ENCODE measurements around the gene CCL11. TPM values are rescaled to one million over a fixed set of nuclear protein-coding genes. Genes with fewer than 3 reads are reported as not detected.

The CCL11 gene
- total and polyA plus RNA-seq, 2 experiments from 2014 or later, result not detected

DNA sequence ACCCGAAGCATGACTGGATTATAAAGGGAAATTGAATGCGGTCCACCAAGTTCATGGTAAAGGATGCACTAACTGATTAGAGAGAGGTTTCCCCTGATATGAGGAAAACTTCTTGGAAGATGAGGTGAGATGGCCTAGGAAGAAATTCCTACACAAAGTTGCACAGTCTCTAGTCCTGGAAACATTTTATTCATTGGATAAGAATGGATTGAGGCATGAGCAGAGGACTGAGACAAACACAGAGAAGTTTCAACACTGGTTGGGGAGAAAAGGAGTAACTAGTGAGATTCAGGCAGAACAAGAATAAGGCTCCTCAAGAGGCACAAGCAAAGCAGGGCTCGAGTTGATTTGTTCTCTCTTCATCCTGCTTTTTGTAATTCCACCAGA lies 32.4 kb upstream of the CCL11 start:
- Histone ChIP-seq H3K27ac (no peak overlapping the region), H3K4me1 (ENCODE audit: low read depth) (peaks cover 4% of the 10 kb centered on the region)
- TF ChIP-seq, protein P1, sequence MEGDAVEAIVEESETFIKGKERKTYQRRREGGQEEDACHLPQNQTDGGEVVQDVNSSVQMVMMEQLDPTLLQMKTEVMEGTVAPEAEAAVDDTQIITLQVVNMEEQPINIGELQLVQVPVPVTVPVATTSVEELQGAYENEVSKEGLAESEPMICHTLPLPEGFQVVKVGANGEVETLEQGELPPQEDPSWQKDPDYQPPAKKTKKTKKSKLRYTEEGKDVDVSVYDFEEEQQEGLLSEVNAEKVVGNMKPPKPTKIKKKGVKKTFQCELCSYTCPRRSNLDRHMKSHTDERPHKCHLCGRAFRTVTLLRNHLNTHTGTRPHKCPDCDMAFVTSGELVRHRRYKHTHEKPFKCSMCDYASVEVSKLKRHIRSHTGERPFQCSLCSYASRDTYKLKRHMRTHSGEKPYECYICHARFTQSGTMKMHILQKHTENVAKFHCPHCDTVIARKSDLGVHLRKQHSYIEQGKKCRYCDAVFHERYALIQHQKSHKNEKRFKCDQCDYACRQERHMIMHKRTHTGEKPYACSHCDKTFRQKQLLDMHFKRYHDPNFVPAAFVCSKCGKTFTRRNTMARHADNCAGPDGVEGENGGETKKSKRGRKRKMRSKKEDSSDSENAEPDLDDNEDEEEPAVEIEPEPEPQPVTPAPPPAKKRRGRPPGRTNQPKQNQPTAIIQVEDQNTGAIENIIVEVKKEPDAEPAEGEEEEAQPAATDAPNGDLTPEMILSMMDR (IDR thresholded peaks at IDR 0.05; ENCODE audit: low read depth, low read length), result no peak

GRCh38 chr17:34254146-34254545 lies 31.4 kb upstream of the CCL11 start:
- Histone ChIP-seq H3K27me3 (no peaks in the 10 kb centered on the region), H3K27ac (no peak overlapping the region), H3K4me1 (ENCODE audit: low read depth) (peaks cover 4% of the 10 kb centered on the region), H3K9me3 (ENCODE audit: low read depth) (no peaks in the 10 kb centered on the region), H3K36me3 (no peaks in the 10 kb centered on the region), H3K4me3 (no peak overlapping the region)
- TF ChIP-seq, protein P1 (IDR thresholded peaks at IDR 0.05; ENCODE audit: low read depth, low read length), result no peak
- peak in 1 of 2 donors; percentile 89 for DNase-seq (ENCODE audit: low read depth in 1 of 2, low spot score in 1 of 2)

More for the DNA sequence above, 32.4 kb upstream of the CCL11 start:
- no peaks in the 10 kb centered on the region for H3K9me3 ChIP-seq (ENCODE audit: low read depth)
- no peak overlapping the region for H3K4me3 ChIP-seq
- DNase-seq (ENCODE audit: low read depth in 1 of 2, low spot score in 1 of 2), result peak in 1 of 2 donors; percentile 53
- no peaks in the 10 kb centered on the region for H3K36me3 ChIP-seq
- no peaks in the 10 kb centered on the region for H3K27me3 ChIP-seq

DNA sequence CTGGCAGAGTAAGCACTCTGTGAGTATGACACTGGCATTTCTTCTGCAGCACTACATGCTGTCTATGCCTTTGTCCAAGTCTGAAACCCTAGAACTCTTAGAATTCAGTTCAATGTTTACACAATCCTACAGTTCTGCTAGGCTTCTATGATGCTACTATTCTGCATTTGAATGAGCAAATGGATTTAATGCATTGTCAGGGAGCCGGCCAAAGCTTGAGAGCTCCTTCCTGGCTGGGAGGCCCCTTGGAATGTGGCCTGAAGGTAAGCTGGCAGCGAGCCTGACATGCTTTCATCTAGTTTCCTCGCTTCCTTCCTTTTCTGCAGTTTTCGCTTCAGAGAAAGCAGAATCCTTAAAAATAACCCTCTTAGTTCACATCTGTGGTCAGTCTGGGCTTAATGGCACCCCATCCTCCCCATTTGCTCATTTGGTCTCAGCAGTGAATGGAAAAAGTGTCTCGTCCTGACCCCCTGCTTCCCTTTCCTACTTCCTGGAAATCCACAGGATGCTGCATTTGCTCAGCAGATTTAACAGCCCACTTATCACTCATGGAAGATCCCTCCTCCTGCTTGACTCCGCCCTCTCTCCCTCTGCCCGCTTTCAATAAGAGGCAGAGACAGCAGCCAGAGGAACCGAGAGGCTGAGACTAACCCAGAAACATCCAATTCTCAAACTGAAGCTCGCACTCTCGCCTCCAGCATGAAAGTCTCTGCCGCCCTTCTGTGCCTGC lies 30.7 kb upstream of the CCL11 start, which contains the start of gene CCL2:
CCL2 (plus strand) TSS at position 635 of the 730 bp plus-strand sequence; CDS start at position 700, 65 bp downstream.
- Histone ChIP-seq H3K27ac (no peak within 1 kb of the TSS), H3K36me3 (no peaks in the 10 kb centered on the region), H3K27me3 (no peaks in the 10 kb centered on the region), H3K4me3 (no peak within 1 kb of the TSS), H3K9me3 (ENCODE audit: low read depth) (no peaks in the 10 kb centered on the region), H3K4me1 (ENCODE audit: low read depth) (peaks cover 4% of the 10 kb centered on the region)
- TF ChIP-seq, protein P1 (IDR thresholded peaks at IDR 0.05; ENCODE audit: low read depth, low read length), result no peak
- DNase-seq (ENCODE audit: low read depth in 1 of 2, low spot score in 1 of 2), result peak; percentile 52 to 94

GRCh38 chr17:34255381-34255732 lies 30.2 kb upstream of the CCL11 start:
- H3K27me3 ChIP-seq, result no peaks in the 10 kb centered on the region
- H3K4me1 ChIP-seq (ENCODE audit: low read depth), result peaks cover 4% of the 10 kb centered on the region
- H3K36me3 ChIP-seq, result no peaks in the 10 kb centered on the region
- no peaks in the 10 kb centered on the region for H3K9me3 ChIP-seq (ENCODE audit: low read depth)
- H3K4me3 ChIP-seq, result no peak overlapping the region
- no peak overlapping the region for H3K27ac ChIP-seq
- TF ChIP-seq, protein P1 (IDR thresholded peaks at IDR 0.05; ENCODE audit: low read depth, low read length), result no peak
- no peak for DNase-seq (ENCODE audit: low read depth in 1 of 2, low spot score in 1 of 2)

GRCh38 chr17:34255841-34256240 lies 29.7 kb upstream of the CCL11 start:
- Histone ChIP-seq H3K36me3 (no peaks in the 10 kb centered on the region), H3K27ac (no peak overlapping the region)

More at GRCh38 chr17:34255841-34256240, 29.7 kb upstream of the CCL11 start:
- Histone ChIP-seq H3K4me1 (ENCODE audit: low read depth) (peaks cover 4% of the 10 kb centered on the region), H3K9me3 (ENCODE audit: low read depth) (no peaks in the 10 kb centered on the region), H3K27me3 (no peaks in the 10 kb centered on the region), H3K4me3 (no peak overlapping the region)
- TF ChIP-seq, protein P1 (IDR thresholded peaks at IDR 0.05; ENCODE audit: low read depth, low read length), result no peak
- DNase-seq (ENCODE audit: low read depth in 1 of 2, low spot score in 1 of 2), result no peak
